Measurements from ENCODE around the gene CZIB. TPM values are rescaled to one million over a fixed set of nuclear protein-coding genes. Genes with fewer than 3 reads are reported as not detected.

The CZIB gene
- total RNA-seq, 1 experiment from 2014 or later, result 56.7 TPM

GRCh38 chr1:53183095-53183990 lies 37.1 kb downstream of the CZIB start:
- CTCF ChIA-PET, result interaction anchor here (0.6 to 0.8 kb wide), 2 partner anchors 278 to 282 kb away, joined by 3 read pairs; no protein-coding TSS in a partner anchor
- intact Hi-C loops (cut with micrococcal nuclease; ENCODE audit: unreplicated experiment), result loop anchor here (5.0 to 10.0 kb wide), 3 partner anchors 119 to 339 kb away; partner anchors contain the start of genes PODN and ZYG11A
- POLR2A ChIA-PET (ENCODE audit: low non-redundant PET), result no interaction called here
- H3K27me3 ChIP-seq (replicated peaks; ENCODE audit: insufficient read depth, low read depth, low read length, poor library complexity), result no peaks in the 10 kb centered on the region
- no peak overlapping the region for H3K27ac ChIP-seq (ENCODE audit: low read depth, low read length, poor library complexity, severe bottlenecking)
- TF ChIP-seq EZH2 (IDR thresholded peaks at IDR 0.05; ENCODE audit: borderline replicate concordance, low read depth, low read length, poor library complexity, severe bottlenecking) (no peak), CTCF (conservative IDR thresholded peaks at IDR 0.05; ENCODE audit: low read depth, low read length) (no peak)
- H3K9me3 ChIP-seq (ENCODE audit: low read depth, low read length, poor library complexity, severe bottlenecking), result no peaks in the 10 kb centered on the region
- H3K4me1 ChIP-seq (ENCODE audit: insufficient read depth, low read length, poor library complexity, severe bottlenecking), result no peaks in the 10 kb centered on the region
- H3K36me3 ChIP-seq (ENCODE audit: insufficient read depth, low read length, poor library complexity, severe bottlenecking), result no peaks in the 10 kb centered on the region
- H3K4me3 ChIP-seq (ENCODE audit: low read depth, low read length, poor library complexity, severe bottlenecking), result no peak overlapping the region
- DNase-seq (ENCODE audit: low spot score), result no peak
- BruUV-seq (replicated peaks), result no TSS peak

GRCh38 chr1:53182716-53183094 lies 37.7 kb downstream of the CZIB start:
- BruUV-seq (replicated peaks), result no TSS peak
- Histone ChIP-seq H3K4me1 (ENCODE audit: insufficient read depth, low read length, poor library complexity, severe bottlenecking) (no peaks in the 10 kb centered on the region), H3K36me3 (ENCODE audit: insufficient read depth, low read length, poor library complexity, severe bottlenecking) (no peaks in the 10 kb centered on the region), H3K9me3 (ENCODE audit: low read depth, low read length, poor library complexity, severe bottlenecking) (no peaks in the 10 kb centered on the region), H3K4me3 (ENCODE audit: low read depth, low read length, poor library complexity, severe bottlenecking) (no peak overlapping the region), H3K27me3 (replicated peaks; ENCODE audit: insufficient read depth, low read depth, low read length, poor library complexity) (no peaks in the 10 kb centered on the region), H3K27ac (ENCODE audit: low read depth, low read length, poor library complexity, severe bottlenecking) (no peak overlapping the region)
- intact Hi-C loops (cut with micrococcal nuclease; ENCODE audit: unreplicated experiment), result loop anchor here (5.0 to 10.0 kb wide), 3 partner anchors 118 to 338 kb away; partner anchors contain the start of genes PODN and ZYG11A
- ChIA-PET CTCF (interaction anchor here (0.8 kb wide), 1 partner anchor 281 kb away, joined by 3 read pairs; no protein-coding TSS in a partner anchor), POLR2A (ENCODE audit: low non-redundant PET) (no interaction called here)
- DNase-seq (ENCODE audit: low spot score), result no peak
- no peak for TF ChIP-seq EZH2 (IDR thresholded peaks at IDR 0.05; ENCODE audit: borderline replicate concordance, low read depth, low read length, poor library complexity, severe bottlenecking)
- TF ChIP-seq CTCF (conservative IDR thresholded peaks at IDR 0.05; ENCODE audit: low read depth, low read length), result no peak

- TF ChIP-seq CTCF (conservative IDR thresholded peaks at IDR 0.05; ENCODE audit: low read depth, low read length) (peak; percentile 98), EZH2 (IDR thresholded peaks at IDR 0.05; ENCODE audit: borderline replicate concordance, low read depth, low read length, poor library complexity, severe bottlenecking) (no peak)
- no TSS peak for BruUV-seq (replicated peaks)
- H3K4me1 ChIP-seq (ENCODE audit: insufficient read depth, low read length, poor library complexity, severe bottlenecking), result no peaks in the 10 kb centered on the region
- H3K36me3 ChIP-seq (ENCODE audit: insufficient read depth, low read length, poor library complexity, severe bottlenecking), result no peaks in the 10 kb centered on the region
- no peak overlapping the region for H3K27ac ChIP-seq (ENCODE audit: low read depth, low read length, poor library complexity, severe bottlenecking)
- H3K4me3 ChIP-seq (ENCODE audit: low read depth, low read length, poor library complexity, severe bottlenecking), result no peak overlapping the region
- DNase-seq (ENCODE audit: low spot score), result peak; percentile 84
- no peaks in the 10 kb centered on the region for H3K27me3 ChIP-seq (replicated peaks; ENCODE audit: insufficient read depth, low read depth, low read length, poor library complexity)
- POLR2A ChIA-PET (ENCODE audit: low non-redundant PET), result no interaction called here
- CTCF ChIA-PET, result interaction anchor here (0.6 to 0.8 kb wide), 2 partner anchors 41 to 281 kb away, joined by 3 read pairs; no protein-coding TSS in a partner anchor
- H3K9me3 ChIP-seq (ENCODE audit: low read depth, low read length, poor library complexity, severe bottlenecking), result no peaks in the 10 kb centered on the region
- intact Hi-C loops (cut with micrococcal nuclease; ENCODE audit: unreplicated experiment), result loop anchor here (5.0 to 10.0 kb wide), 3 partner anchors 117 to 337 kb away; partner anchors contain the start of genes PODN and ZYG11A
These were observed 38.3 kb downstream of the CZIB start for GRCh38 chr1:53182111-53182593.

All from A673 (cell line).